GM06990 (cell line): ENCODE results near the gene CMTM6.

ENCODE experiments used
- DNase-seq: peaks from one replicate; pipeline ENCODE4 v3.0.0-alpha.2; 2011; ENCODE audit not compliant: insufficient read length; ENCODE audit errors: extremely low read depth
- H3K27me3 ChIP-seq: replicated peaks from 2 replicates; pipeline ENCODE4 v1.6.0; 2011; ENCODE audit warnings: low read length; ENCODE audit not compliant: control insufficient read depth, insufficient read depth
- H3K36me3 ChIP-seq: 2 replicates; pipeline ENCODE4 v1.5.1; 2011; ENCODE audit warnings: low read length; ENCODE audit not compliant: control insufficient read depth, insufficient read depth
- H3K4me3 ChIP-seq: replicated peaks from 2 replicates; pipeline ENCODE4 v1.5.1; 2011; ENCODE audit warnings: low read depth, mild to moderate bottlenecking, control low read depth, low read length
- TF ChIP-seq, protein P1 (sequence below): IDR thresholded peaks from 2 replicates; pipeline ENCODE4 v1.5.1; 2011; ENCODE audit warnings: low read length, control low read depth, mild to moderate bottlenecking, inconsistent platforms; ENCODE audit not compliant: insufficient read depth, poor library complexity, severe bottlenecking

Gene CMTM6

DNA sequence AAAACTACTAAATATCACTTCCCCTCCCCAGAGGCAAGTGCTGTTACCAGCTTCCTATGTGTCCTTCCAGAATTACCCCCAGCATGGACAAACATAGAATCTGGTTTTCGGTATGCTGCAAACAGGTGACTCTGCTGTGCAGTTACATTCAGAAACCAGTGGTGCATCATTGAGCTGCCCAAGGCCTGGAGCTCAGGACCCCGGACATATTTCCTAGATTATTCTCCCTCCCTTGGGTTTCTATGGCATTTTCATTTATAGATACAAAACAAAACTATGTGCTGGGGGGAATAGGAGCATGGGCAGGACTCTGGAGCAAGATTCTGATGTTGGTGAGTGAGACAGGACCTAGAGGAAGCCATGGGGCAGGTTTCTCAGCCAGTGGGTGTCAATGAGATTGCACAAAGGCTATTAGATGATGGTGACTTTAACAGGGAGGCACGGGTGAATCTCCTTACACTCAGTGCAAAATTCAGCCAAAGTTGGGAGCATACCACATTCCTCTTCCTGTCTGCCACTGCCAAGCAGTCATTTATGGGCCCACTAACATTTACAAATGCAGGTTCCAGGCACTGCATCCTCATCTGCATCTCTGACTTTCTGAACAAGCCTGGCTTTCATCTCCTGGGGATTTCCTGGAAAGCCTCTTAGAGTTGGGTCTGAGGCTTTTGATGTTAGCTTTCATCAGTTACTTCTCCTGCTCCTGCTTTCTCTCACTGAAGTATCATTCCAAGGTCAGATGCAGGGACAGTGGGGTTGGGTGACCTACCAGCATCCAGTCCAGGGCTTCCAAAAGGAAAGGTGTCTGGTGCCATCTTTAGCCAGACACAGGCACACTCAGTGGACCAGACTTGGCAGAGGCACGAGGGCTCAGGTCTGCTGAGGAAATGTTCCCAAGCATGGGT, 66.5 kb downstream of the CMTM6 start:
- TF ChIP-seq, protein P1, sequence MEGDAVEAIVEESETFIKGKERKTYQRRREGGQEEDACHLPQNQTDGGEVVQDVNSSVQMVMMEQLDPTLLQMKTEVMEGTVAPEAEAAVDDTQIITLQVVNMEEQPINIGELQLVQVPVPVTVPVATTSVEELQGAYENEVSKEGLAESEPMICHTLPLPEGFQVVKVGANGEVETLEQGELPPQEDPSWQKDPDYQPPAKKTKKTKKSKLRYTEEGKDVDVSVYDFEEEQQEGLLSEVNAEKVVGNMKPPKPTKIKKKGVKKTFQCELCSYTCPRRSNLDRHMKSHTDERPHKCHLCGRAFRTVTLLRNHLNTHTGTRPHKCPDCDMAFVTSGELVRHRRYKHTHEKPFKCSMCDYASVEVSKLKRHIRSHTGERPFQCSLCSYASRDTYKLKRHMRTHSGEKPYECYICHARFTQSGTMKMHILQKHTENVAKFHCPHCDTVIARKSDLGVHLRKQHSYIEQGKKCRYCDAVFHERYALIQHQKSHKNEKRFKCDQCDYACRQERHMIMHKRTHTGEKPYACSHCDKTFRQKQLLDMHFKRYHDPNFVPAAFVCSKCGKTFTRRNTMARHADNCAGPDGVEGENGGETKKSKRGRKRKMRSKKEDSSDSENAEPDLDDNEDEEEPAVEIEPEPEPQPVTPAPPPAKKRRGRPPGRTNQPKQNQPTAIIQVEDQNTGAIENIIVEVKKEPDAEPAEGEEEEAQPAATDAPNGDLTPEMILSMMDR = peak; percentile 6
- H3K36me3 ChIP-seq = no peaks in the 10 kb centered on the region
- H3K4me3 ChIP-seq = no peak overlapping the region
- no peaks in the 10 kb centered on the region for H3K27me3 ChIP-seq
- DNase-seq = no peak

DNA sequence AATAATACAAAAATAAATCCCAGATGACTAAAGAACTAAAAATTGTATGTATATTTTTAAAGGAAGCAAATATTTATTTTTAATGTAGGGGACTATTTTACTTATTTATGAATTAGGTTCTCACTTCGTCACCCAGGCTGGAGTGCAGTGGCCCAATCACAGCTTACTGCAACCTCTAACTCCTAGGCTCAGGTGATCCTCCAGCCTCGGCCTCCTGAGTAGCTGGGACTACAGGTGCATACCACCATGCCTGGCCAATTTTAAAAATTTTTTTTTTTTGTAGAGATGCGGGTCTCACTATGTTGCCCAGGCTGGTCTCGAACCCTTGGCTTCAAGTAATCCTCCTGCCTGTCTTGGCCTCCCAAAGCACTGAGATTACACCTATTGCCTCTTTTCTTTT, 68.4 kb downstream of the CMTM6 start:
- H3K27me3 ChIP-seq = 0 out of 2 replicates have a peak, but pooled peaks cover 2% of the 10 kb centered on the region
- no peak for DNase-seq
- H3K36me3 ChIP-seq = no peaks in the 10 kb centered on the region
- TF ChIP-seq, protein P1 = no peak
- H3K4me3 ChIP-seq = no peak overlapping the region

DNA sequence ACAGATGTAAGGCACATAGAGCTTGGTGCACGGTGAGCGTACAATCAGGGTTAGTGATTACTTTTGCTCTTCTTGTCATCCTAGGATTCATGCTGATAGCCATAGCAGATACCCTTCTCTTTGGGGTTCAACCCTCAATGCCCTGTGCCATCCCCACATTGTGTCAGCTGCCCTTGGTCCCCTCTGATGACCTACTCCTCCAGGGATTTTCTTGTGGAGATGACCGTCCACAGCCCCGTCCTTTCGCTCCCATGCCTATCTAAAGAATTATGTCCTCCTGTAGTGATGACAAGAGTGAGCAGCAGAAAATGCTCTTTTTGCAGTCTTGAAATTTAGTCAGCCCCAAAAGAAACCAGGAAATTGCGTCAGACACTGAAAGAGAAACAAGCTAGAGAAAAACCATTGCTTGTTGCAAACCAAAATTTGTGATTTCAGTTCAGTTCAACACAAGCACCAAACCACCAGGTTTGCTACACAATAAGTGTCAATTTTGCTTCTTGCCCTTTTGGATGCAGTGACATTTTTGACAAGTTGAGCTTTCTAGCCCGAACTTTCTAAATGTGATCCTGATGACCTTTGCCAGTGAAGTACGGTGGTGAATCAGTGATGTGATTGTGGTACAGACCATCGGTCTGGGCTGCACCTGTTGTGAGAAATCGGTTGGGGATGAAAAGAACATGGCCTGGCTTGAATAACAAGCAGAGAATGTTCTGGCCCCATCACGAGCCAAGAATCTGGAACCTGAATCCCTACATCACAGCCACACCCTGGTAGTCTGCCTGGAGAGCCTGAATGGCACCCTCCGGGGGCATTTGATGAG, 69.7 kb downstream of the CMTM6 start:
- TF ChIP-seq, protein P1 = no peak
- Histone ChIP-seq H3K4me3 (no peak overlapping the region; the same call in 1 of the 2 replicates), H3K36me3 (no peaks in the 10 kb centered on the region), H3K27me3 (0 out of 2 replicates have a peak, but pooled peaks cover 2% of the 10 kb centered on the region)
- no peak for DNase-seq

DNA sequence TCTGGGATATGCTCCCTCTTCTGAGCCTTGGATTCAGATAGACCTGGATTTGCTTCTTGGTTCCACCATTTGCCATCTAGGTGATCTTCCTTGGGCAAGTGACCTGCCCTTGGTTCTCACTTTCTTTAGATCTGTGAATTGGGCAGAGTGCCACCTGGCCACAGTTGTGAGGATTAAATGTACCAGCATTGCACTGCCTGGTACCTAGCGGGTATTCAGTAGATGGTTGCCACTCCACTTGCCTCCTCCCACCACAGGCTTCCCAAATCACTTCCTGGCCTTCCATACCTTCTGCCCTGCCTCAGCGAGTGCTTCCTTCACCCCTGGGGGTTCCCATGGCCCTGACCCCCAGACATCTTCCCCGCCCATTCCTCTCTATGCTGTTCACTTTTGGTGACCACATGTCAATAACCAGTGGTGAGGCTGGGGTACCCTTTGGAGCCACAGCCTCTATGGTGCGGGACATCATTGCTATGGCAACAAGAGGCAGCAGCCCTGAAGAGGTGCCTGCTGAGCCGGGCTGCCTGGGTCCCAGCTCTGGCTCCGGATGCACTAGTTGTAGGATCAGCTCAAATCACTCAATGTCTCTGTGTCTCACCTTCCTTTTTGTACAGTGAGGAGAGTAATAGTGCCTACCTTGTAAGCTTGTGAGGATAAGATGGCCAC, 70.5 kb downstream of the CMTM6 start:
- H3K36me3 ChIP-seq = no peaks in the 10 kb centered on the region
- H3K27me3 ChIP-seq = 0 out of 2 replicates have a peak, but pooled peaks cover 2% of the 10 kb centered on the region
- DNase-seq = no peak
- no peak overlapping the region; the same call in 1 of the 2 replicates for H3K4me3 ChIP-seq
- TF ChIP-seq, protein P1 = no peak

DNA sequence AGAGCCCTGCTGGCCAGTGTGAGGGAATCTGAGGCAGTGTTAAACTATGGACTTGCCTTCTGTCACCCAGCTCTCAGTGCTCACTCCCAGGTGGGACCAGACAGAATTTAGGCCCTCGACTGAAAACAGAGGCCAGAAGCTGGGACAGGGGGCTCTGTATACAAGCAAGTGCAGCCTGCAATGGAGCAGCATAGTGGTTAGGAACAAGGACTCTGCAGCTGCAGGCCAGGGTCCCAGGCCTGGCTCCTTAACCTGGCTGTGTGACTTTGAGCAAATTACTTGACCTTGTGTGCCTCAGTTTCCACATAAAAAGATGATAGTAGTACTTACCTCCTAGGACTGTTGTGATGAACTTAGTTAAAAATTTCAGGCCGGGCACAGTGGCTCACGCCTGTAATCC, 71.2 kb downstream of the CMTM6 start:
- no peak overlapping the region for H3K4me3 ChIP-seq
- H3K36me3 ChIP-seq = no peaks in the 10 kb centered on the region
- TF ChIP-seq, protein P1 = no peak
- 0 out of 2 replicates have a peak, but pooled peaks cover 2% of the 10 kb centered on the region for H3K27me3 ChIP-seq
- DNase-seq = no peak
